ENCODE data around the gene ZXDC.

- TF ChIP-seq CTCF (IDR thresholded peaks at IDR 0.05) = no peak
- TF ChIP-seq POLR2A (IDR thresholded peaks at IDR 0.05) = no peak
Measured at GRCh38 chr3:126501054-126501453, 25.4 kb upstream of the ZXDC start.

All from lower leg skin (tissue), 3 donors.